ENCODE data around the gene GM2A. TPM values are rescaled to one million over a fixed set of nuclear protein-coding genes. Genes with fewer than 3 reads are reported as not detected.
A peak's percentile ranks its signal among the peaks of the same experiment; 100 is the strongest.

The GM2A gene
- total and polyA plus RNA-seq, 9 of the 15 experiments (the other 6 are each of a cell fraction or from before 2014, with no cell fraction given) = 5.8 to 36.0 (median 10.0) TPM

GRCh38 chr5:151239237-151239861, 13.6 kb upstream of the GM2A start (continued):
- TF ChIP-seq ZHX1 (conservative IDR thresholded peaks at IDR 0.05; ENCODE audit: low read length) (0 out of 2 replicates have a peak, but pooled peaks have one; percentile 57), NFIC (IDR thresholded peaks at IDR 0.05) (no peak), CTCF (IDR thresholded peaks at IDR 0.05 in 2 of 3, conservative IDR thresholded peaks at IDR 0.05 in 1 of 3; ENCODE audit: insufficient read depth in 2 of 3, low read depth in 1 of 3, low read length in 3 of 3) (peak; percentile 91 to 94 (median 92)), NFXL1 (CRISPR knock-in tag; IDR thresholded peaks at IDR 0.05) (no peak), KDM2B (CRISPR knock-in tag; IDR thresholded peaks at IDR 0.05) (no peak), BRF1 (IDR thresholded peaks at IDR 0.05; ENCODE audit: borderline replicate concordance, extremely low read depth, insufficient read length) (no peak), REST (IDR thresholded peaks at IDR 0.05; ENCODE audit: borderline replicate concordance) (peak; percentile 88), REST (CRISPR knock-in tag; IDR thresholded peaks at IDR 0.05; ENCODE audit: low read depth) (no peak), NUFIP1 (IDR thresholded peaks at IDR 0.05; ENCODE audit: partially characterized antibody) (no peak), ZBTB1 (CRISPR knock-in tag; IDR thresholded peaks at IDR 0.05; ENCODE audit: borderline replicate concordance, low read depth) (no peak), EZH2 (IDR thresholded peaks at IDR 0.05; ENCODE audit: borderline replicate concordance, low read depth, low read length) (no peak), TAL1 (IDR thresholded peaks at IDR 0.05) (no peak), KDM1A (IDR thresholded peaks at IDR 0.05) (no peak), OTX1 (CRISPR knock-in tag; IDR thresholded peaks at IDR 0.05) (no peak), HNRNPH1 (optimal IDR thresholded peaks at IDR 0.05; ENCODE audit: low read depth, low read length) (no peak), ZNF780A (CRISPR knock-in tag; IDR thresholded peaks at IDR 0.05) (no peak), IFI16 (CRISPR knock-in tag; IDR thresholded peaks at IDR 0.05) (no peak)
